HFFc6 (cell line): ENCODE results near the gene JMJD6. TPM values are rescaled to one million over a fixed set of nuclear protein-coding genes. Genes with fewer than 3 reads are reported as not detected.

Experiments
- DNase-seq: peaks from one replicate; pipeline ENCODE4 v3.0.0-alpha.2; 2018
- H3K27ac Mint-ChIP-seq: 2 replicates; pipeline ENCODE4 v1.8.0; 2020; ENCODE audit warnings: mild to moderate bottlenecking, mixed read lengths
- H3K27me3 Mint-ChIP-seq: 2 replicates; pipeline ENCODE4 v1.8.0; 2021; ENCODE audit warnings: mild to moderate bottlenecking, moderate library complexity, mixed read lengths; ENCODE audit not compliant: insufficient read depth
- H3K36me3 Mint-ChIP-seq: 2 replicates; pipeline ENCODE4 v1.8.0; 2021; ENCODE audit warnings: low read depth, mixed read lengths
- H3K4me1 Mint-ChIP-seq: 2 replicates; pipeline ENCODE4 v1.8.0; 2020; ENCODE audit warnings: low read depth, mixed read lengths
- H3K4me3 Mint-ChIP-seq: 2 replicates; pipeline ENCODE4 v1.8.0; 2020; ENCODE audit warnings: mild to moderate bottlenecking, moderate library complexity, mixed read lengths
- H3K9me3 Mint-ChIP-seq: 2 replicates; pipeline ENCODE4 v1.8.0; 2020; ENCODE audit warnings: mild to moderate bottlenecking, mixed read lengths
- CTCF ChIP-seq: fragments of 200-600 bp; sonication (generic); IDR thresholded peaks from 2 replicates; pipeline ENCODE4 v1.5.0; 2021; ENCODE audit warnings: antibody characterized with exemption, mild to moderate bottlenecking
- long read RNA-seq: library from polyadenylated mRNA; unstranded; transcript quantifications from one replicate; pipeline ENCODE4 v2.0.0, GENCODE V29; 2019
- total RNA-seq, 6 experiments: library from RNA; stranded (reverse); fragmentation: NEBNext Ultra II Directional; extraction: Animal tissue kit (Norgen Biotek cat#: 25700); gene quantifications; 2 replicates in 1 of 6; 3 replicates in 5 of 6; pipeline ENCODE4 v1.2.3, GENCODE V29; 2021

JMJD6 gene
- 10 to 100 TPM; 32.9 to 44.3 (median 37.3) TPM for total RNA-seq
- long read RNA-seq, full-length matches to known transcripts: 45 of 52 reads
- long read RNA-seq, partial matches to known transcripts: 6 of 52 reads
- long read RNA-seq, other reads (novel, unspliced or antisense): 1 of 52 reads

- no peaks in the 10 kb centered on the region for H3K9me3 Mint-ChIP-seq
- DNase-seq: peak; percentile 96
- peak within 1 kb of the TSS; percentile 95 for H3K4me3 Mint-ChIP-seq
- no peak for TF ChIP-seq CTCF
- peaks cover 3% of the 10 kb centered on the region; the same call in 1 of the 2 replicates for H3K27me3 Mint-ChIP-seq
- peaks cover 36% of the 10 kb centered on the region for H3K4me1 Mint-ChIP-seq
- H3K36me3 Mint-ChIP-seq: peaks cover 37% of the 10 kb centered on the region
- peak within 1 kb of the TSS; percentile 96 for H3K27ac Mint-ChIP-seq
Measured at GRCh38 chr17:76726231-76726775, at the start of gene JMJD6. TSS of gene JMJD6 (minus strand) at chr17:76726606. CDS start at chr17:76726475, 131 bp downstream.

- no peak for TF ChIP-seq CTCF
Measured at GRCh38 chr17:76775021-76775600, 48.7 kb upstream of the JMJD6 start.

GRCh38 chr17:76772842-76773525, 46.6 kb upstream of the JMJD6 start:
- no peaks in the 10 kb centered on the region for H3K9me3 Mint-ChIP-seq
- H3K4me3 Mint-ChIP-seq: peak overlapping the region; percentile 74
- no peak for TF ChIP-seq CTCF
- peak; percentile 82 for DNase-seq
- H3K4me1 Mint-ChIP-seq: peaks cover 22% of the 10 kb centered on the region
- peak overlapping the region; percentile 84 for H3K27ac Mint-ChIP-seq
- H3K27me3 Mint-ChIP-seq: no peaks in the 10 kb centered on the region
- H3K36me3 Mint-ChIP-seq: peaks cover 21% of the 10 kb centered on the region

More at GRCh38 chr17:76775021-76775600, 48.7 kb upstream of the JMJD6 start:
- Mint-ChIP-seq H3K36me3 (peaks cover 13% of the 10 kb centered on the region), H3K27me3 (no peaks in the 10 kb centered on the region), H3K4me3 (no peak overlapping the region), H3K9me3 (no peaks in the 10 kb centered on the region), H3K4me1 (peaks cover 22% of the 10 kb centered on the region), H3K27ac (no peak overlapping the region)
- DNase-seq: no peak

- Mint-ChIP-seq H3K27ac (no peak overlapping the region), H3K36me3 (peaks cover 12% of the 10 kb centered on the region; the same call in 1 of the 2 replicates), H3K4me1 (peaks cover 6% of the 10 kb centered on the region; the same call in 1 of the 2 replicates), H3K4me3 (no peak overlapping the region), H3K27me3 (no peaks in the 10 kb centered on the region), H3K9me3 (no peaks in the 10 kb centered on the region)
- DNase-seq: no peak
- no peak for TF ChIP-seq CTCF
Measured at GRCh38 chr17:76758570-76758969, 32.2 kb upstream of the JMJD6 start.

- no peaks in the 10 kb centered on the region for H3K27me3 Mint-ChIP-seq
- H3K4me3 Mint-ChIP-seq: no peak overlapping the region
- peaks cover 6% of the 10 kb centered on the region; the same call in 1 of the 2 replicates for H3K4me1 Mint-ChIP-seq
- no peak for DNase-seq
- peaks cover 13% of the 10 kb centered on the region for H3K36me3 Mint-ChIP-seq
- H3K27ac Mint-ChIP-seq: no peak overlapping the region
- H3K9me3 Mint-ChIP-seq: no peaks in the 10 kb centered on the region
- no peak for TF ChIP-seq CTCF
Measured at GRCh38 chr17:76757256-76757655, 30.9 kb upstream of the JMJD6 start.
